Activated CD4-positive, alpha-beta T cell treated with anti-CD3 and anti-CD28 coated beads, Interleukin-2, Interleukin-6, amounts not matched to agents 100 ng/mL and 50 ng/mL, durations not matched to agents 16 hours and 8 hours (primary cell): ENCODE results near the gene POGK.

Experiments used
- DNase-seq: peaks from one replicate; pipeline ENCODE4 v3.0.0-alpha.2; 2020

Gene POGK

GRCh38 chr1:166905136-166905535 lies 65.9 kb downstream of the POGK start:
- no peak for DNase-seq

- peak; percentile 52 for DNase-seq
Measured at GRCh38 chr1:166905900-166906299, 66.6 kb downstream of the POGK start.
